CD4-positive, alpha-beta T cell (primary cell): ENCODE results near the gene KCNE3. TPM values are rescaled to one million over a fixed set of nuclear protein-coding genes. Genes with fewer than 3 reads are reported as not detected.

ENCODE experiments used
- ATAC-seq: fragments of 200-7000 bp; cut with Tn5 transposase; one replicate; pipeline ENCODE4 v1.10.0; 2022; ENCODE audit warnings: mild to moderate bottlenecking; ENCODE audit not compliant: poor library complexity
- CTCF ChIA-PET: fragments of 350-600 bp; sonication (Branson Sonifier 250); formaldehyde crosslinking; loops from one replicate; lab custom pipeline; 2021; ENCODE audit warnings: antibody characterized with exemption, inconsistent platforms; lab: Charles Lee
- POLR2A ChIA-PET: fragments of 350-600 bp; sonication (Branson Sonifier 250); formaldehyde crosslinking; loops from one replicate; lab custom pipeline; 2021; ENCODE audit warnings: antibody characterized with exemption, inconsistent platforms; lab: Charles Lee
- DNase-seq, 14 experiments: peaks; one replicate each; pipeline ENCODE4 v3.0.0-alpha.2; 2013 to 2020; ENCODE audit warnings: mixed read lengths in 2 of 14
- H3K27ac ChIP-seq, 2 donors: one replicate each; pipeline versions ENCODE4 v1.5.1 to v1.7.0; 2013; ENCODE audit warnings: low read length in 2 of 2, low read depth in 1 of 2, mild to moderate bottlenecking in 1 of 2
- H3K27me3 ChIP-seq, 2 experiments: 1 replicate in 1 of 2; 2 replicates in 1 of 2; pipeline versions ENCODE4 v1.6.1 to v1.7.0; 2013; ENCODE audit warnings: low read length in 2 of 2, control low read depth in 1 of 2, mild to moderate bottlenecking in 1 of 2, moderate library complexity in 1 of 2; ENCODE audit not compliant: insufficient read depth in 2 of 2, control insufficient read depth in 1 of 2
- H3K36me3 ChIP-seq: one replicate; pipeline ENCODE4 v1.6.1; 2013; ENCODE audit warnings: low read length, control low read depth; ENCODE audit not compliant: insufficient read depth
- H3K4me1 ChIP-seq: one replicate; pipeline ENCODE4 v1.6.1; 2013; ENCODE audit warnings: low read length, control low read depth; ENCODE audit not compliant: insufficient read depth
- H3K4me3 ChIP-seq: one replicate; pipeline ENCODE4 v1.5.1; 2013; ENCODE audit warnings: mild to moderate bottlenecking, low read length, moderate library complexity
- H3K9me3 ChIP-seq, 2 experiments: 1 replicate in 1 of 2; 2 replicates in 1 of 2; pipeline versions ENCODE4 v1.6.1 to v1.7.0; 2013; ENCODE audit warnings: low read length in 2 of 2, mild to moderate bottlenecking in 2 of 2, control low read depth in 1 of 2, moderate library complexity in 1 of 2; ENCODE audit not compliant: control insufficient read depth in 1 of 2, insufficient read depth in 1 of 2
- H3K27ac Mint-ChIP-seq: one replicate; pipeline ENCODE4 v1.8.0; 2020; ENCODE audit warnings: mixed read lengths
- H3K27me3 Mint-ChIP-seq: one replicate; pipeline ENCODE4 v1.8.0; 2021; ENCODE audit warnings: mixed read lengths
- H3K36me3 Mint-ChIP-seq: one replicate; pipeline ENCODE4 v1.8.0; 2021; ENCODE audit warnings: low read depth, mixed read lengths
- H3K4me1 Mint-ChIP-seq: one replicate; pipeline ENCODE4 v1.8.0; 2021; ENCODE audit warnings: low read depth, mixed read lengths
- H3K4me3 Mint-ChIP-seq: one replicate; pipeline ENCODE4 v1.8.0; 2020; ENCODE audit warnings: mild to moderate bottlenecking, mixed read lengths
- H3K9me3 Mint-ChIP-seq: one replicate; pipeline ENCODE4 v1.8.0; 2020; ENCODE audit warnings: mixed read lengths
- intact Hi-C, 2 experiments: fragments of 100-400 bp; cut with DNase I in 1 of 2; cut with micrococcal nuclease in 1 of 2; formaldehyde crosslinking; loops; one replicate each; pipeline versions ENCODE4 v1.15.1 to v1.9.0; 2023 to 2025; cut with DNase I, micrococcal nuclease
- total RNA-seq, 174 experiments: library from RNA in 2 of 174; stranded (reverse) in 2 of 174; gene quantifications; one replicate each; pipeline ENCODE4 v1.2.3 and lab custom pipeline; 2021 to 2026
- TF ChIP-seq, protein P1 (sequence below): fragments of 200-600 bp; IDR thresholded peaks from one replicate; pipeline ENCODE4 v1.8.0; 2022; ENCODE audit warnings: antibody characterized with exemption, mild to moderate bottlenecking

The KCNE3 gene
- total RNA-seq, 2 experiments from 2014 or later = 0.08 to 0.22 TPM

DNA sequence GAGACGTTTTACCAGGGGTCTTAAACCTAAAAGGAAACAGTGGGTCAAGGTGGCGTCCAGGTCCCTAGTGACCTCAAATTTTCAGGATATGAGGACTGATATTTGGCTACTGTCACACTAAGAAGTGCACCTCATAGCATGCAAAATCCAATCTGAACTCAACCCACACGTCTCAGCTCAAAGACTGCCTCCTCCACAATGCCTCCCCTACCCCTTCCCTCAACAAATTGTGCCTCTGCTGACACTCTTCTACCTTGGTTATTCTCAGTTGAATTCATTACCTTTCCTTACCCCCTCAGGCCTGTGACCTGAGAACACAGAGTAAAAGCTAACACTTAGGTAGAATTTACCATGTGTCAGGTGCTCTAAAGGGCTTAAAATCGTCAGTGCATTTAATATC is 38.6 kb upstream of the KCNE3 start:
- ChIA-PET CTCF (no interaction called here), POLR2A (interaction anchor here (1.8 kb wide), 1 partner anchor 13 kb away, joined by 5 read pairs; the partner anchor contains the start of gene LIPT2)
- no peak overlapping the region for H3K4me3 ChIP-seq
- no peaks in the 10 kb centered on the region for H3K27me3 Mint-ChIP-seq
- no peaks in the 10 kb centered on the region for H3K27me3 ChIP-seq
- ATAC-seq (no peak), DNase-seq (no peak)
- no peaks in the 10 kb centered on the region for H3K9me3 Mint-ChIP-seq
- H3K36me3 Mint-ChIP-seq = no peaks in the 10 kb centered on the region
- no peaks in the 10 kb centered on the region for H3K36me3 ChIP-seq
- no peak overlapping the region for H3K27ac ChIP-seq
- peaks cover 5 to 9% of the 10 kb centered on the region in 2 experiments for H3K9me3 ChIP-seq
- H3K4me1 Mint-ChIP-seq = no peaks in the 10 kb centered on the region
- no peak overlapping the region for H3K27ac Mint-ChIP-seq
- intact Hi-C loops = no loop called here
- H3K4me1 ChIP-seq = no peaks in the 10 kb centered on the region
- no peak overlapping the region for H3K4me3 Mint-ChIP-seq
- TF ChIP-seq, protein P1, sequence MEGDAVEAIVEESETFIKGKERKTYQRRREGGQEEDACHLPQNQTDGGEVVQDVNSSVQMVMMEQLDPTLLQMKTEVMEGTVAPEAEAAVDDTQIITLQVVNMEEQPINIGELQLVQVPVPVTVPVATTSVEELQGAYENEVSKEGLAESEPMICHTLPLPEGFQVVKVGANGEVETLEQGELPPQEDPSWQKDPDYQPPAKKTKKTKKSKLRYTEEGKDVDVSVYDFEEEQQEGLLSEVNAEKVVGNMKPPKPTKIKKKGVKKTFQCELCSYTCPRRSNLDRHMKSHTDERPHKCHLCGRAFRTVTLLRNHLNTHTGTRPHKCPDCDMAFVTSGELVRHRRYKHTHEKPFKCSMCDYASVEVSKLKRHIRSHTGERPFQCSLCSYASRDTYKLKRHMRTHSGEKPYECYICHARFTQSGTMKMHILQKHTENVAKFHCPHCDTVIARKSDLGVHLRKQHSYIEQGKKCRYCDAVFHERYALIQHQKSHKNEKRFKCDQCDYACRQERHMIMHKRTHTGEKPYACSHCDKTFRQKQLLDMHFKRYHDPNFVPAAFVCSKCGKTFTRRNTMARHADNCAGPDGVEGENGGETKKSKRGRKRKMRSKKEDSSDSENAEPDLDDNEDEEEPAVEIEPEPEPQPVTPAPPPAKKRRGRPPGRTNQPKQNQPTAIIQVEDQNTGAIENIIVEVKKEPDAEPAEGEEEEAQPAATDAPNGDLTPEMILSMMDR = no peak

DNA sequence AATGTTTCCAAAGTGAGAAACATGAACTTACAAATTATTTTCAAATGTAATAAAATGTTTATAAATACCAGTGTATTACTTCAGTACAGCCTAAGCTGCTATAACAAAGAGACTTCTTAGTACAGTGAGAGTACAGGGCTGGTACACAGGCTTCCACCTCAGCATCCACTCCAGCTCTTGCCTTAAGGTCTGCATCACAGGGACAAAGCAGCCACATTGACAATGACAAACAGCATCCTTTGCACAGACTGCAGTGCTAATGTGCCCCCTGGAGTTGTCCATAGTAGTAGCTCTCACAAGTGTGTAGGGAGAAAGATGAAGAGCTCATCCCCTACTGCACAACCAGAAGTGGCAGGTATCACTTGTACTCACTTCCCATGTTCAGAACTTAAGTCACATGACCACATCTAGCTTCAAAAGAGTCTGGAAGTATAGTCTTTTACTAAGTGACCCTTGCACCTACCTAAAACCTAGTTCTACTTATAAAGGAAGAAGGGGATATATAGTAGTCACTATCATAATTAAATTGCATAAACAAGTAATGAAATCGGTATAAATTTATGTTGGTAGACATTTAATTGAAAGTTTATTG is 36.8 kb upstream of the KCNE3 start:
- no peaks in the 10 kb centered on the region for H3K9me3 Mint-ChIP-seq
- intact Hi-C loops = no loop called here
- H3K4me1 Mint-ChIP-seq = no peaks in the 10 kb centered on the region
- no peak overlapping the region for H3K4me3 ChIP-seq
- H3K27me3 Mint-ChIP-seq = no peaks in the 10 kb centered on the region
- H3K27ac ChIP-seq = no peak overlapping the region
- peaks cover 1% of the 10 kb centered on the region for H3K36me3 Mint-ChIP-seq
- POLR2A ChIA-PET = interaction anchor here (1.2 kb wide), 1 partner anchor 11 kb away, joined by 4 read pairs; the partner anchor contains the start of gene LIPT2
- no peaks in the 10 kb centered on the region for H3K36me3 ChIP-seq
- H3K27ac Mint-ChIP-seq = no peak overlapping the region
- H3K27me3 ChIP-seq = no peaks in the 10 kb centered on the region
- H3K4me1 ChIP-seq = no peaks in the 10 kb centered on the region
- no peak for DNase-seq
- CTCF ChIA-PET = no interaction called here
- no peak for ATAC-seq
- peaks cover 5 to 9% of the 10 kb centered on the region in 2 experiments for H3K9me3 ChIP-seq
- H3K4me3 Mint-ChIP-seq = no peak overlapping the region
- TF ChIP-seq, protein P1 = no peak

DNA sequence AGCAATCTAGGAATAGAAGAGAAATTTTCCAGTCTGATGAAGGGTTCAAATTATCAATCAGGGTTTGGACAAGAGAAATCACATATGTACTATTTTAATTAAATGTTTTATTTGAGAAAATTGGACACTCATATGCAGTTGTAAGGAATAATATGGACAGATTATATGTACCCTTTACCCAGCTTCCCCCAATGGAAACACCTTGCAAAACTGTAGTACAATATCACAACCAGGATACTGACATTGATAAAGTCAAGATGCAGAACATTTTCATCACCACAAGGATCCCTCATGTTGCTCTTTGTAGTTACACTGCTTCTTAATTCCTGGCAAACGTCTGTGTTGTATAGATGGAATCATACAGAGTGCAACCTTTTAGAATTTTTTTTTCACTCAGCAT is 27.6 kb upstream of the KCNE3 start:
- Mint-ChIP-seq H3K4me3 (peak overlapping the region; percentile 56), H3K9me3 (no peaks in the 10 kb centered on the region), H3K36me3 (peaks cover 33% of the 10 kb centered on the region), H3K27me3 (no peaks in the 10 kb centered on the region), H3K4me1 (peaks cover 41% of the 10 kb centered on the region), H3K27ac (no peak overlapping the region)
- intact Hi-C loops = loop anchor here (2.0 to 10.0 kb wide), 7 partner anchors 97 to 900 kb away; partner anchors contain the start of genes C2CD3 (in 1 of the 2), PGM2L1 (in 1 of the 2), POLD3 (in 1 of the 2) and PPME1 (in 1 of the 2)
- ATAC-seq = no peak
- POLR2A ChIA-PET = no interaction called here
- Histone ChIP-seq H3K27me3 (no peaks in the 10 kb centered on the region), H3K9me3 (no peaks in the 10 kb centered on the region), H3K4me1 (peaks cover 12% of the 10 kb centered on the region), H3K27ac (no peak overlapping the region), H3K4me3 (no peak overlapping the region), H3K36me3 (peaks cover 3% of the 10 kb centered on the region)
- DNase-seq = no peak
- TF ChIP-seq, protein P1 = no peak
- CTCF ChIA-PET = interaction anchor here (0.6 to 2.7 kb wide), 4 partner anchors 14 to 1952 kb away, joined by 3 to 16 read pairs (median 4); no protein-coding TSS in a partner anchor
